ENCODE results near the gene ABHD17A. TPM values are rescaled to one million over a fixed set of nuclear protein-coding genes. Genes with fewer than 3 reads are reported as not detected.

ABHD17A gene
- total RNA-seq, 1 donor from 2014 or later: 20.2 TPM

- no peak overlapping the region for H3K4me3 ChIP-seq
- H3K36me3 Mint-ChIP-seq: no peaks in the 10 kb centered on the region
- H3K27ac Mint-ChIP-seq: no peak overlapping the region
- H3K79me2 ChIP-seq (ENCODE audit: low read depth): peaks cover 39% of the 10 kb centered on the region
- H2AFZ ChIP-seq (replicated peaks): no peak overlapping the region
- H3K9me3 Mint-ChIP-seq: no peaks in the 10 kb centered on the region
- peaks cover 42% of the 10 kb centered on the region for H3F3A ChIP-seq (ENCODE audit: low read depth)
- H3K9ac ChIP-seq: no peak overlapping the region
- DNase-seq (ENCODE audit: low spot score): no peak
- no peak overlapping the region for H3K4me2 ChIP-seq
- peaks cover 3% of the 10 kb centered on the region for H3K27me3 Mint-ChIP-seq (ENCODE audit: insufficient read depth, low read depth)
- H3K4me1 Mint-ChIP-seq: peaks cover 27% of the 10 kb centered on the region
- peaks cover 60% of the 10 kb centered on the region for H4K20me1 ChIP-seq (ENCODE audit: low read depth)
- no peaks in the 10 kb centered on the region for H3K36me3 ChIP-seq
- H3K27ac ChIP-seq: no peak overlapping the region
- TF ChIP-seq EZH2phosphoT487 (IDR thresholded peaks at IDR 0.05): no peak
- no peak for TF ChIP-seq CTCF (IDR thresholded peaks at IDR 0.05)
- no peak for TF ChIP-seq EZH2 (IDR thresholded peaks at IDR 0.05)
- H3K27me3 ChIP-seq: peaks cover 5% of the 10 kb centered on the region
- H3K9me3 ChIP-seq (ENCODE audit: low read depth): no peaks in the 10 kb centered on the region
- peaks cover 36% of the 10 kb centered on the region for H3K4me1 ChIP-seq
- H3K4me3 Mint-ChIP-seq: no peak overlapping the region
Measured at GRCh38 chr19:1851654-1852580, 33.4 kb downstream of the ABHD17A start.

- Histone ChIP-seq H3K4me3 (no peak overlapping the region), H3K9me3 (ENCODE audit: low read depth) (no peaks in the 10 kb centered on the region), H4K20me1 (ENCODE audit: low read depth) (peaks cover 61% of the 10 kb centered on the region), H3K36me3 (no peaks in the 10 kb centered on the region), H3F3A (ENCODE audit: low read depth) (peaks cover 36% of the 10 kb centered on the region), H3K9ac (no peak overlapping the region), H3K27me3 (no peaks in the 10 kb centered on the region), H3K79me2 (ENCODE audit: low read depth) (peaks cover 39% of the 10 kb centered on the region), H2AFZ (replicated peaks) (no peak overlapping the region), H3K27ac (no peak overlapping the region), H3K4me1 (peaks cover 31% of the 10 kb centered on the region), H3K4me2 (no peak overlapping the region)
- no peak for TF ChIP-seq EZH2phosphoT487 (IDR thresholded peaks at IDR 0.05)
- Mint-ChIP-seq H3K27me3 (ENCODE audit: insufficient read depth, low read depth) (peaks cover 2% of the 10 kb centered on the region), H3K9me3 (no peaks in the 10 kb centered on the region), H3K36me3 (no peaks in the 10 kb centered on the region), H3K4me1 (peaks cover 31% of the 10 kb centered on the region), H3K4me3 (peak overlapping the region; percentile 21), H3K27ac (peak overlapping the region; percentile 79)
- no peak for DNase-seq (ENCODE audit: low spot score)
Measured at GRCh38 chr19:1850809-1851653, 34.3 kb downstream of the ABHD17A start.

GRCh38 chr19:1849886-1850398 is 35.4 kb downstream of the ABHD17A start:
- no peak overlapping the region for H3K4me3 ChIP-seq
- no peak for DNase-seq (ENCODE audit: low spot score)
- peak overlapping the region; percentile 74 for H3K27ac Mint-ChIP-seq
- H3K27ac ChIP-seq: no peak overlapping the region
- H3K4me1 Mint-ChIP-seq: peaks cover 29% of the 10 kb centered on the region
- no peaks in the 10 kb centered on the region for H3K9me3 Mint-ChIP-seq
- no peaks in the 10 kb centered on the region for H3K27me3 ChIP-seq
- H2AFZ ChIP-seq (replicated peaks): no peak overlapping the region
- no peaks in the 10 kb centered on the region for H3K36me3 ChIP-seq
- peaks cover 61% of the 10 kb centered on the region for H4K20me1 ChIP-seq (ENCODE audit: low read depth)
- no peaks in the 10 kb centered on the region for H3K9me3 ChIP-seq (ENCODE audit: low read depth)
- peak overlapping the region; percentile 16 for H3K4me3 Mint-ChIP-seq
- H3K4me1 ChIP-seq: peaks cover 22% of the 10 kb centered on the region
- no peaks in the 10 kb centered on the region for H3K36me3 Mint-ChIP-seq
- TF ChIP-seq EZH2 (IDR thresholded peaks at IDR 0.05) (no peak), EZH2phosphoT487 (IDR thresholded peaks at IDR 0.05) (no peak), CTCF (IDR thresholded peaks at IDR 0.05) (no peak)
- no peak overlapping the region for H3K9ac ChIP-seq
- H3F3A ChIP-seq (ENCODE audit: low read depth): peaks cover 26% of the 10 kb centered on the region
- no peak overlapping the region for H3K4me2 ChIP-seq
- H3K27me3 Mint-ChIP-seq (ENCODE audit: insufficient read depth, low read depth): no peaks in the 10 kb centered on the region
- peaks cover 49% of the 10 kb centered on the region for H3K79me2 ChIP-seq (ENCODE audit: low read depth)

All from neural progenitor cell (in vitro differentiated cells).